GM21526 (cell line): ENCODE results near the gene PHF12.
A peak's percentile ranks its signal among the peaks of the same experiment; 100 is the strongest.
"Not testable (repeated sequence)": the region's sequence is repeated elsewhere in the genome, so short reads cannot be mapped to it uniquely, and the experiment has no call there.

Experiments used
- ATAC-seq: cut with Tn5 transposase; IDR thresholded peaks from one replicate; pipeline ENCODE4 v1.9.1; 2021; ENCODE audit warnings: moderate library complexity; ENCODE audit not compliant: unreplicated experiment, low FRiP score

Gene PHF12

GRCh38 chr17:28906706-28907438, 44.4 kb downstream of the PHF12 start:
- no peak for ATAC-seq

- ATAC-seq: no peak
Observed at GRCh38 chr17:28906276-28906675, 45.0 kb downstream of the PHF12 start.

DNA sequence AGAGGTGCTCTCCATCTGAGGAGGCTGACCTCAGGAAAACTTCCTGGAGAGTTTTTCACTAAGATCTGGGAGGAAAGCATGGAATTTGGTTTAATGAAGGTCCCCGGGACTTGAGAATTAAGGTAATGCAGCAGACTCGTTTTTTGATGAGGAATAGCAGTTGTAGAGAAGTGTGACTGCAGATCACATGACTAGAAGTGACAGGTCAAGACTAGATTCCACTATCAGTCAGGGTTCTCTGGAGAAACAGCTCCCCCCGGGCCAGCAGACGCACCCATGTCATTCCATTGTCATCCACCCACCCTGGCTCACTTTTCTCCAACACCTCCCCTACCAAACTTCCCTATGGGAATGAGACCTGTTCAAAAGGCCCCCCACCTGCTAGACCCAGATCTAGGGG, 46.5 kb downstream of the PHF12 start:
- ATAC-seq: no peak

- ATAC-seq: not testable (repeated sequence)
Observed at GRCh38 chr17:28903546-28903841, 47.8 kb downstream of the PHF12 start.

- peak; percentile 76 for ATAC-seq
Observed at GRCh38 chr17:28902819-28903545, 48.3 kb downstream of the PHF12 start, which contains the start of gene DHRS13. Gene DHRS13, minus strand, starts transcription at chr17:28903079. Its CDS starts 135 bp downstream, at chr17:28902944.

- ATAC-seq: peak; percentile 26
Observed at GRCh38 chr17:28901866-28902818, 49.2 kb downstream of the PHF12 start.

- ATAC-seq: no peak
Observed at GRCh38 chr17:28900986-28901726, 50.2 kb downstream of the PHF12 start.

DNA sequence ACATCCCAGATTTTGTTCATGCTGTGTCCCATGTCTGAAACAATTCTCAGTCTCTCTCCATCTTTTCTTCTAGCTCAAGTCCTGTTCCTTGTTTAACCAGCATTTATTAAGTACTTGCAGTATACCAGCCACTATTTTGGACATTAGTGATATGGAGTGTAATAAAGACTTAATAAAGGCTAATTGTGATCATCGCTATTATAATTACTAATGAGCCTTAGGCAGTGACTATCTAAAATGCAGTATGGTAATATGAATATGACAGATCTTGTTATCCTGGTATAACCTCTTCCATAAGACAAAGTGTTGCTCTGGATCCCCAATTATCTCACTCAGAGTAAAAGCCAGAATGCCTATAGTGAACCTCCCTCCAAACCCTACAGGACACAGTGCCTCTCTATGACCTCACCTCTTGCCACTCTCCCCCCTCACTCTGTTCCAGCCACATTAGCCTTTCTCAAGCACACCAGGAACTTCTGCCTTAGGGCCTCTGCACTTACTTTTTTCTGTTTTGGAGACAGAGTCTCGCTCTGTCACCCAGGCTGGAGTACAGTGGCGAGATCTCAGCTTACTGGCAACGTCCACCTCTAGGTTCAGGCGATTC, 52.0 kb downstream of the PHF12 start:
- ATAC-seq: no peak

DNA sequence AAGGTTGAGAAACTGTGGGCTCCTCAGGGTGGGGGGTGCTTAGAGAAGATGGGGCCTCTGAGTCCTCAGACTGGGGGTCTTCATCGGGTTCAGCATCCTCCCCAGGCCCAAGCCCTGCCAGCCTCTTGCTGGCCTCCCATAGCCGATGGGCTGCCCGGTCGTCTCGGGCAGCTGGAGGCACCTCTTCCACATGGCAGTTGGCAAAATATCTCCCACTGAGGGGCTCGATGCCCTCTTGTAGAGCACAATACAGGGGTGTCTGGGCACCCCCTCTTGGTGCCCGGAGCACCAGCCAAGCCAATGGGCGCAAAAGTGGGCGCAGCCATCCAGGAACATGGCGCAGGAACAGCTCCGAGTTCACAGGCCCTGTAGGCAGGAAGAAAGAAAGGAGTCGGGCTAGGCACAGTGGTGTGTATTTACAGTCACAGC, 52.8 kb downstream of the PHF12 start:
- no peak for ATAC-seq

- no peak for ATAC-seq
Observed at GRCh38 chr17:28897769-28898526, 53.4 kb downstream of the PHF12 start.

DNA sequence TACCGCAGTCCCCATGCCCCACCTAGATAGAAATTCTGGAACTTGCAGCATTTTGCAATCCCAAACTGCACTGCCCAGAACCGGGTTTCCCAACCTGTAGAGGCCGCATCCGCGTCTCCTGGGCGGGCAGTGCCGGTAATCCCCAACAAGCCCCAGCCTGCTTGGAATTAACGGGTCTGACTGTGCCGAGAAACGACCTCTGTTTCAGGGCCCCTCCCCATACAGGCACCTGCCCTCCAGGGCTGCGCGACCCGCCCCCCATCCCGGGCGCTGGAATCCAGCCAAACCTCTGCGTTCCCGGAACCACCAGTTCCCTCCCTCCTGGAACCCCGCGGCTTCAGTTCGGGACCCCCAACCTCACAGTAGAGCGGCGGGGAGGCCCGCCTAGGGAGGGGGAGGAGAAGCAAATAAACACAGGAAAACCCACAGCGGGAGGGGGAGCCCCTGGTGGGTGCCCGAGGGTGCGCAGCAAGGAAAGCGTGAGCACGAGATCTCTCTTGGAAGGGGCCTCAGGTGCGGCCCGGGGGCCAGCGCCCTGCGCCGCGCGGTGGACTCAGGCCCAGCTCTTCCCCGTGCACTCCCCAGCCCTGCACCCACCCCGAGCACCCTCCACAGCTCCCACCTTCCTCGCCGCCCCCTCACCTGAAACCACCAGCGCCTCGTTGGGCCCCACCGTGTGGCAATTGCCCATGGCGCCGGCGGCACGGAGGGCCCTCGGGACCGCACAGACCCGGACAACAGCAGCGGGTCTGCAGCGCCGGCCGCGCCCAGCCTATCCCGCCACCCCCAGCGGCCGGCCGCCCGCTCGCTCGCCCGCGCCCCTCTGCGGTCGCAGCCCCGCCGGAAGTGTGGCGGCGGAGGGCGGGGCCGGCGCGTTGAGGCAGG, 54.2 kb downstream of the PHF12 start, which contains the start of gene FLOT2:
FLOT2 (minus strand) TSS at position 850 of the 885 bp plus-strand sequence; CDS start at position 691, 159 bp downstream.
- ATAC-seq: no peak

DNA sequence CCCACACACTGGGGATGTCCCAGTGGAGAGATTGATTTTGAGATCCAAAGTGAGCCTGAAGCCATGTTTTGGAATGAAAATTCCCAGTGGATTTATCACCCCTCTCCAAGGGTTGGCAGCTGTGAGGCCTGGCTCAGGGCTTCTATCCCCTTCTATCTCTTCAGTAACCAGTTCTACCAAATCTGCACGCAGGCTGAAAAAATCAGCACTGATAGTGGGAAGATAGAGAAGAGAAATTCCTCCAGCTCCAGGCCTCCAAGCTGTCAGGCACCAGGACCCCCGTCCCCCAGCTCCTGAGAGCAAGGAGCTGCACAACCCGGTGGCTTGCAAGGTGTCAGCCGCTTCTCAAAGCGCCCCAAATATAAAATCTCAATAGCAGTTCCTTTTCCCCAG, 54.8 kb downstream of the PHF12 start:
- no peak for ATAC-seq

DNA sequence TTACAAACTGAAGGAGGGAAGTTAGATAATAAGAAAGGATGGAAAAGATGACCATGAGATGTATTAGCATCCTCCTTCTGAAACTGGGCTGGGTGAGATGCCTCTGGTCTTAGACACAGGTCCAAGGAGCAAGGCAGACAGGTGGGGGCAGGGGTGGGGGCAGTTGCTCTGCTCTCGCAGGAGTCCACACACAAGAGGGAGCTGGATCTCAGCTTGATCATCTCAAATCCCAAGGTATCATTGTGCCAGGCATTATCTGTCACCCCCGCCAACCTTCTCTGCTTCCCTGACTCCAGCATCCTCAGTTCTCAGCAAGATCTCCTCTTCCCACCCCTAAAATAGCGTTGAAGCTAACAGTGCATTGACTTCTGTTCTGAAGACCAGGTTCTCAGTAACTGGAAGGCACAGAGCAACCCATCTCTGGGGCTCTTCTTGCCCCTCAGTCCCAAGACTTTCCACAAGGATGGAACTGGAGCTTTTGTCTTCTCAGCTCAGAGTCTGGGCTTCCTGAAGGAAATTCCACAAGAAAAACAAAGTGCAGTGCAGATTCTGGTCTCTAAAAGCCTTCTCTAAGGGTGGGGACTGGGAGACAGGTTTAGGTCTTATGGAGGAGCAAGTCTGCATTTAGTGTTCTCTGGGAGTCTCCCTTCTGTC, 55.4 kb downstream of the PHF12 start:
- no peak for ATAC-seq

- ATAC-seq: not testable (repeated sequence)
Observed at GRCh38 chr17:28893248-28894183, 57.8 kb downstream of the PHF12 start.

GRCh38 chr17:28892024-28892423, 59.3 kb downstream of the PHF12 start:
- ATAC-seq: no peak

- no peak for ATAC-seq
Observed at GRCh38 chr17:28891201-28891600, 60.1 kb downstream of the PHF12 start.
